ENCODE measurements around the gene IL4R.
"Not testable (repeated sequence)": the region's sequence is repeated elsewhere in the genome, so short reads cannot be mapped to it uniquely, and the experiment has no call there.

The IL4R gene

GRCh38 chr16:27329376-27330079, 15.8 kb downstream of the IL4R start:
- H3K36me3 ChIP-seq (ENCODE audit: control insufficient read depth in 1 of 2, insufficient read depth in 2 of 2, low read length in 2 of 2), result peaks cover 10 to 29% of the 10 kb centered on the region in 2 donors
- H3K4me3 ChIP-seq (ENCODE audit: low read depth in 1 of 2, low read length in 2 of 2); H3K27me3 ChIP-seq (ENCODE audit: control insufficient read depth in 1 of 2, insufficient read depth in 2 of 2, low read length in 2 of 2); H3K9me3 ChIP-seq (ENCODE audit: control insufficient read depth in 1 of 2, low read length in 2 of 2); H3K9ac ChIP-seq (ENCODE audit: low read depth in 1 of 2, low read length in 2 of 2): not testable (repeated sequence)
- H3K27ac ChIP-seq (ENCODE audit: low read depth, low read length), result peak overlapping the region; percentile 43
- peaks cover 33 to 36% of the 10 kb centered on the region in 2 donors for H3K4me1 ChIP-seq (ENCODE audit: control insufficient read depth in 1 of 2, insufficient read depth in 2 of 2, low read length in 2 of 2)

- H3K27ac ChIP-seq (ENCODE audit: low read depth, low read length), result peak overlapping the region; percentile 72
- H3K4me3 ChIP-seq (ENCODE audit: low read depth in 1 of 2, low read length in 2 of 2), result no peak overlapping the region
- H3K9ac ChIP-seq (ENCODE audit: low read depth in 1 of 2, low read length in 2 of 2), result no peak overlapping the region
Observed at GRCh38 chr16:27330542-27330941, 16.8 kb downstream of the IL4R start.

GRCh38 chr16:27332105-27332504, 18.3 kb downstream of the IL4R start:
- peaks cover 10 to 13% of the 10 kb centered on the region in 2 donors for H3K4me1 ChIP-seq (ENCODE audit: control insufficient read depth in 1 of 2, insufficient read depth in 2 of 2, low read length in 2 of 2)
- H3K9ac ChIP-seq (ENCODE audit: low read depth in 1 of 2, low read length in 2 of 2), result no peak overlapping the region
- no peak overlapping the region for H3K4me3 ChIP-seq (ENCODE audit: low read depth in 1 of 2, low read length in 2 of 2)
- H3K27ac ChIP-seq (ENCODE audit: low read depth, low read length), result no peak overlapping the region
- H3K27me3 ChIP-seq (ENCODE audit: control insufficient read depth in 1 of 2, insufficient read depth in 2 of 2, low read length in 2 of 2), result no peaks in the 10 kb centered on the region
- peaks cover 16 to 43% of the 10 kb centered on the region in 2 donors for H3K36me3 ChIP-seq (ENCODE audit: control insufficient read depth in 1 of 2, insufficient read depth in 2 of 2, low read length in 2 of 2)
- H3K9me3 ChIP-seq (ENCODE audit: control insufficient read depth in 1 of 2, low read length in 2 of 2), result peaks cover 0 to 2% of the 10 kb centered on the region in 2 donors

More at GRCh38 chr16:27330542-27330941, 16.8 kb downstream of the IL4R start:
- H3K36me3 ChIP-seq (ENCODE audit: control insufficient read depth in 1 of 2, insufficient read depth in 2 of 2, low read length in 2 of 2), result peaks cover 14 to 37% of the 10 kb centered on the region in 2 donors
- peaks cover 0 to 2% of the 10 kb centered on the region in 2 donors for H3K9me3 ChIP-seq (ENCODE audit: control insufficient read depth in 1 of 2, low read length in 2 of 2)
- peaks cover 24 to 29% of the 10 kb centered on the region in 2 donors for H3K4me1 ChIP-seq (ENCODE audit: control insufficient read depth in 1 of 2, insufficient read depth in 2 of 2, low read length in 2 of 2)
- H3K27me3 ChIP-seq (ENCODE audit: control insufficient read depth in 1 of 2, insufficient read depth in 2 of 2, low read length in 2 of 2), result no peaks in the 10 kb centered on the region

- Histone ChIP-seq H3K9me3 (ENCODE audit: control insufficient read depth in 1 of 2, low read length in 2 of 2) (peaks cover 0 to 2% of the 10 kb centered on the region in 2 donors), H3K27ac (ENCODE audit: low read depth, low read length) (no peak overlapping the region), H3K9ac (ENCODE audit: low read depth in 1 of 2, low read length in 2 of 2) (no peak overlapping the region), H3K36me3 (ENCODE audit: control insufficient read depth in 1 of 2, insufficient read depth in 2 of 2, low read length in 2 of 2) (peaks cover 16 to 44% of the 10 kb centered on the region in 2 donors), H3K4me1 (ENCODE audit: control insufficient read depth in 1 of 2, insufficient read depth in 2 of 2, low read length in 2 of 2) (peaks cover 4 to 5% of the 10 kb centered on the region in 2 donors), H3K27me3 (ENCODE audit: control insufficient read depth in 1 of 2, insufficient read depth in 2 of 2, low read length in 2 of 2) (no peaks in the 10 kb centered on the region), H3K4me3 (ENCODE audit: low read depth in 1 of 2, low read length in 2 of 2) (no peak overlapping the region)
Observed at GRCh38 chr16:27333104-27333503, 19.3 kb downstream of the IL4R start.

GRCh38 chr16:27333549-27333948, 19.8 kb downstream of the IL4R start:
- Histone ChIP-seq H3K4me1 (ENCODE audit: control insufficient read depth in 1 of 2, insufficient read depth in 2 of 2, low read length in 2 of 2) (peaks cover 4 to 5% of the 10 kb centered on the region in 2 donors), H3K9me3 (ENCODE audit: control insufficient read depth in 1 of 2, low read length in 2 of 2) (no peaks in the 10 kb centered on the region), H3K27me3 (ENCODE audit: control insufficient read depth in 1 of 2, insufficient read depth in 2 of 2, low read length in 2 of 2) (no peaks in the 10 kb centered on the region), H3K9ac (ENCODE audit: low read depth in 1 of 2, low read length in 2 of 2) (no peak overlapping the region), H3K36me3 (ENCODE audit: control insufficient read depth in 1 of 2, insufficient read depth in 2 of 2, low read length in 2 of 2) (peaks cover 18 to 46% of the 10 kb centered on the region in 2 donors), H3K27ac (ENCODE audit: low read depth, low read length) (no peak overlapping the region), H3K4me3 (ENCODE audit: low read depth in 1 of 2, low read length in 2 of 2) (no peak overlapping the region)

GRCh38 chr16:27334192-27334764, 20.5 kb downstream of the IL4R start:
- Histone ChIP-seq H3K36me3 (ENCODE audit: control insufficient read depth in 1 of 2, insufficient read depth in 2 of 2, low read length in 2 of 2) (peaks cover 18 to 52% of the 10 kb centered on the region in 2 donors), H3K27me3 (ENCODE audit: control insufficient read depth in 1 of 2, insufficient read depth in 2 of 2, low read length in 2 of 2) (no peaks in the 10 kb centered on the region), H3K27ac (ENCODE audit: low read depth, low read length) (no peak overlapping the region), H3K4me3 (ENCODE audit: low read depth in 1 of 2, low read length in 2 of 2) (no peak overlapping the region), H3K4me1 (ENCODE audit: control insufficient read depth in 1 of 2, insufficient read depth in 2 of 2, low read length in 2 of 2) (peaks cover 0 to 5% of the 10 kb centered on the region in 2 donors), H3K9ac (ENCODE audit: low read depth in 1 of 2, low read length in 2 of 2) (no peak overlapping the region), H3K9me3 (ENCODE audit: control insufficient read depth in 1 of 2, low read length in 2 of 2) (no peaks in the 10 kb centered on the region)

- Histone ChIP-seq H3K9me3 (ENCODE audit: control insufficient read depth in 1 of 2, low read length in 2 of 2) (no peaks in the 10 kb centered on the region), H3K4me1 (ENCODE audit: control insufficient read depth in 1 of 2, insufficient read depth in 2 of 2, low read length in 2 of 2) (no peaks in the 10 kb centered on the region), H3K27me3 (ENCODE audit: control insufficient read depth in 1 of 2, insufficient read depth in 2 of 2, low read length in 2 of 2) (no peaks in the 10 kb centered on the region), H3K9ac (ENCODE audit: low read depth in 1 of 2, low read length in 2 of 2) (no peak overlapping the region), H3K27ac (ENCODE audit: low read depth, low read length) (no peak overlapping the region), H3K4me3 (ENCODE audit: low read depth in 1 of 2, low read length in 2 of 2) (no peak overlapping the region), H3K36me3 (ENCODE audit: control insufficient read depth in 1 of 2, insufficient read depth in 2 of 2, low read length in 2 of 2) (peaks cover 18 to 56% of the 10 kb centered on the region in 2 donors)
Observed at GRCh38 chr16:27334838-27335237, 21.1 kb downstream of the IL4R start.

- Histone ChIP-seq H3K9me3 (ENCODE audit: control insufficient read depth in 1 of 2, low read length in 2 of 2) (no peaks in the 10 kb centered on the region), H3K27me3 (ENCODE audit: control insufficient read depth in 1 of 2, insufficient read depth in 2 of 2, low read length in 2 of 2) (no peaks in the 10 kb centered on the region), H3K9ac (ENCODE audit: low read depth in 1 of 2, low read length in 2 of 2) (no peak overlapping the region), H3K36me3 (ENCODE audit: control insufficient read depth in 1 of 2, insufficient read depth in 2 of 2, low read length in 2 of 2) (peaks cover 24 to 56% of the 10 kb centered on the region in 2 donors), H3K4me1 (ENCODE audit: control insufficient read depth in 1 of 2, insufficient read depth in 2 of 2, low read length in 2 of 2) (no peaks in the 10 kb centered on the region), H3K4me3 (ENCODE audit: low read depth in 1 of 2, low read length in 2 of 2) (no peak overlapping the region), H3K27ac (ENCODE audit: low read depth, low read length) (no peak overlapping the region)
Observed at GRCh38 chr16:27335349-27336053, 21.7 kb downstream of the IL4R start.

- Histone ChIP-seq H3K27ac (ENCODE audit: low read depth, low read length) (no peak overlapping the region), H3K36me3 (ENCODE audit: control insufficient read depth in 1 of 2, insufficient read depth in 2 of 2, low read length in 2 of 2) (peaks cover 26 to 63% of the 10 kb centered on the region in 2 donors), H3K9ac (ENCODE audit: low read depth in 1 of 2, low read length in 2 of 2) (no peak overlapping the region), H3K27me3 (ENCODE audit: control insufficient read depth in 1 of 2, insufficient read depth in 2 of 2, low read length in 2 of 2) (no peaks in the 10 kb centered on the region), H3K4me3 (ENCODE audit: low read depth in 1 of 2, low read length in 2 of 2) (no peak overlapping the region), H3K4me1 (ENCODE audit: control insufficient read depth in 1 of 2, insufficient read depth in 2 of 2, low read length in 2 of 2) (no peaks in the 10 kb centered on the region), H3K9me3 (ENCODE audit: control insufficient read depth in 1 of 2, low read length in 2 of 2) (no peaks in the 10 kb centered on the region)
Observed at GRCh38 chr16:27337024-27337423, 23.2 kb downstream of the IL4R start.

DNA sequence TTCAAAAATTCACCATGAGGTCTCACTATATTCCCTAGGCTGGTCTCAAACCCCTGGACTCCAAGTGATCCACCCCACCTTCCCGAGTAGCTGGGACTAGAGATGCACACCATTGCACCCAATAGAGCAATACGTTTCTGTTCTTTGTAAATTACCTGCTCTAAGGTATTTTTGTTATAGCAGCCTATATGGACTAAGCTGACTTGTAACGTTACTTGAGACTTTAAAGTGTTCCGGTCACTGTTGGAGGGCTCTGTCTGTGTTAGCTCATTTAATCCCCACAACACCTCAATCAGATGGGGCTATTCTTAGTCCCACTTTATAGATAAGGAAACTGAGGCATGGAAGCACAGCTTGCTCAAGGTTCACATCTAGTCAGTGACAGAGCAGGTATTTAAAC, 25.4 kb downstream of the IL4R start:
- H3K27ac ChIP-seq (ENCODE audit: low read depth, low read length), result no peak overlapping the region
- H3K4me1 ChIP-seq (ENCODE audit: control insufficient read depth in 1 of 2, insufficient read depth in 2 of 2, low read length in 2 of 2), result no peaks in the 10 kb centered on the region
- H3K9ac ChIP-seq (ENCODE audit: low read depth in 1 of 2, low read length in 2 of 2), result no peak overlapping the region
- no peaks in the 10 kb centered on the region for H3K9me3 ChIP-seq (ENCODE audit: control insufficient read depth in 1 of 2, low read length in 2 of 2)
- no peaks in the 10 kb centered on the region for H3K27me3 ChIP-seq (ENCODE audit: control insufficient read depth in 1 of 2, insufficient read depth in 2 of 2, low read length in 2 of 2)
- H3K4me3 ChIP-seq (ENCODE audit: low read depth in 1 of 2, low read length in 2 of 2), result no peak overlapping the region
- H3K36me3 ChIP-seq (ENCODE audit: control insufficient read depth in 1 of 2, insufficient read depth in 2 of 2, low read length in 2 of 2), result peaks cover 30 to 65% of the 10 kb centered on the region in 2 donors

Measured in duodenal mucosa (tissue), 2 donors.